RWPE2 (cell line): ENCODE data around the gene TAF12.

Source experiments
- ATAC-seq: fragments of 200-7000 bp; cut with Tn5 transposase; 3 replicates; pipeline ENCODE4 v1.9.1; 2021; ENCODE audit warnings: low read depth
- DNase-seq: peaks from one replicate; pipeline ENCODE4 v3.0.0-alpha.2; 2020; ENCODE audit warnings: low spot score
- H3K27ac ChIP-seq: fragments of 450-650 bp; 2 replicates; pipeline ENCODE4 v1.5.1; 2017; ENCODE audit warnings: mild to moderate bottlenecking; ENCODE audit not compliant: poor library complexity, severe bottlenecking
- H3K27me3 ChIP-seq: fragments of 250-450 bp; sonication (Bioruptor Pico); 2 replicates; pipeline ENCODE4 v1.5.1; 2021; ENCODE audit warnings: mild to moderate bottlenecking, moderate library complexity; ENCODE audit not compliant: insufficient read depth, poor library complexity, severe bottlenecking
- H3K36me3 ChIP-seq: fragments of 250-450 bp; sonication (Bioruptor Pico); 2 replicates; pipeline ENCODE4 v1.5.1; 2020; ENCODE audit warnings: low read depth, mild to moderate bottlenecking, moderate library complexity
- H3K4me1 ChIP-seq: fragments of 250-450 bp; sonication (Bioruptor Pico); 2 replicates; pipeline ENCODE4 v1.5.1; 2021; ENCODE audit warnings: mild to moderate bottlenecking, moderate library complexity; ENCODE audit not compliant: insufficient read depth, poor library complexity, severe bottlenecking
- H3K4me3 ChIP-seq: fragments of 250-450 bp; sonication (Bioruptor Pico); 2 replicates; pipeline ENCODE4 v1.5.1; 2021; ENCODE audit warnings: mild to moderate bottlenecking, moderate library complexity; ENCODE audit not compliant: severe bottlenecking
- H3K9me3 ChIP-seq: fragments of 250-450 bp; sonication (Bioruptor Pico); 2 replicates; pipeline ENCODE4 v1.5.1; 2021; ENCODE audit warnings: mild to moderate bottlenecking, moderate library complexity; ENCODE audit not compliant: severe bottlenecking
- TF ChIP-seq, protein P1 (sequence below): fragments of 450-650 bp; IDR thresholded peaks from one replicate; pipeline ENCODE4 v1.5.1; 2017; ENCODE audit warnings: mild to moderate bottlenecking, moderate library complexity; ENCODE audit not compliant: poor library complexity, severe bottlenecking

The TAF12 gene

DNA sequence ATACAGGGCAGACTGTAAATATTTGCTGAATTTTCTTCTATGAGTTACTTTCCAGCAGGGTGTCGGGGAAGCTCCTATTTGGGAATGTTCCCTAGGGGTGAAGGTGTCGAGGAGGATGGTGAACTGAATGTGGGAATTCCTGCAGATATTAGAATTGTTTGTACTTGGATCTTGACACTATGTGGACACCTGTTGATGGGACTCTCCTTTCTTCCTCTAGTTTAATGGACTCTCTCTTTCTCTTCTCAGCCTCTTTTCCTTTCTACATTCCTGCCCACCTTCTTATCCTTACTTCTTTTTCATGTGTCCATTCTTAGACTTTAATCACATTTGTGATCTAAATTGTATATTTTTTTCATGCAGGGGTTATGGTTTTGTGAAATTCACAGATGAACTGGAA is 75.9 kb downstream of the TAF12 start:
- Histone ChIP-seq H3K4me1 (no peaks in the 10 kb centered on the region), H3K9me3 (no peaks in the 10 kb centered on the region), H3K27me3 (no peaks in the 10 kb centered on the region), H3K4me3 (no peak overlapping the region), H3K27ac (no peak overlapping the region), H3K36me3 (peaks cover 80% of the 10 kb centered on the region)
- TF ChIP-seq, protein P1, sequence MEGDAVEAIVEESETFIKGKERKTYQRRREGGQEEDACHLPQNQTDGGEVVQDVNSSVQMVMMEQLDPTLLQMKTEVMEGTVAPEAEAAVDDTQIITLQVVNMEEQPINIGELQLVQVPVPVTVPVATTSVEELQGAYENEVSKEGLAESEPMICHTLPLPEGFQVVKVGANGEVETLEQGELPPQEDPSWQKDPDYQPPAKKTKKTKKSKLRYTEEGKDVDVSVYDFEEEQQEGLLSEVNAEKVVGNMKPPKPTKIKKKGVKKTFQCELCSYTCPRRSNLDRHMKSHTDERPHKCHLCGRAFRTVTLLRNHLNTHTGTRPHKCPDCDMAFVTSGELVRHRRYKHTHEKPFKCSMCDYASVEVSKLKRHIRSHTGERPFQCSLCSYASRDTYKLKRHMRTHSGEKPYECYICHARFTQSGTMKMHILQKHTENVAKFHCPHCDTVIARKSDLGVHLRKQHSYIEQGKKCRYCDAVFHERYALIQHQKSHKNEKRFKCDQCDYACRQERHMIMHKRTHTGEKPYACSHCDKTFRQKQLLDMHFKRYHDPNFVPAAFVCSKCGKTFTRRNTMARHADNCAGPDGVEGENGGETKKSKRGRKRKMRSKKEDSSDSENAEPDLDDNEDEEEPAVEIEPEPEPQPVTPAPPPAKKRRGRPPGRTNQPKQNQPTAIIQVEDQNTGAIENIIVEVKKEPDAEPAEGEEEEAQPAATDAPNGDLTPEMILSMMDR = no peak
- no peak for DNase-seq
- no peak for ATAC-seq

DNA sequence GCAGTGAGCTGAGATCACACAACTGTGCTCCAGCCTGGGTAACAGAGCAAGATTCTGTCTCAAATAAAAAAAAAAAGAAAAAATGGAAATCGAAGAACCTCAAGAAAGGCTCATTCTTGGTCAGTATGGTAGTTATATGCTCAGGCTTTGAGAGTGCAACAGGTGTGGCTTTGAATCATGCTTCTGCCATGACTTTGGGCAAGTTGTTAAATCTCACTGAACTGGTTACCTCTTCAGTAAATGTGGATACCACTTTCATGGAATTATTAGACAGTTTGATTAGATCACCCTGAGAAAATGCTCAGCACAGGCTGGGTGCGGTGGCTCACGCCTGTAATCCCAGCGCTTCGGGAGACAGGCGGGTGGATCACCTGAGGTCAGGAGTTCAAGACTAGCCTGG is 77.1 kb downstream of the TAF12 start:
- DNase-seq (no peak), ATAC-seq (no peak)
- Histone ChIP-seq H3K9me3 (no peaks in the 10 kb centered on the region), H3K27ac (no peak overlapping the region), H3K27me3 (no peaks in the 10 kb centered on the region), H3K4me3 (no peak overlapping the region), H3K4me1 (no peaks in the 10 kb centered on the region), H3K36me3 (peaks cover 82% of the 10 kb centered on the region)
- TF ChIP-seq, protein P1 = no peak

DNA sequence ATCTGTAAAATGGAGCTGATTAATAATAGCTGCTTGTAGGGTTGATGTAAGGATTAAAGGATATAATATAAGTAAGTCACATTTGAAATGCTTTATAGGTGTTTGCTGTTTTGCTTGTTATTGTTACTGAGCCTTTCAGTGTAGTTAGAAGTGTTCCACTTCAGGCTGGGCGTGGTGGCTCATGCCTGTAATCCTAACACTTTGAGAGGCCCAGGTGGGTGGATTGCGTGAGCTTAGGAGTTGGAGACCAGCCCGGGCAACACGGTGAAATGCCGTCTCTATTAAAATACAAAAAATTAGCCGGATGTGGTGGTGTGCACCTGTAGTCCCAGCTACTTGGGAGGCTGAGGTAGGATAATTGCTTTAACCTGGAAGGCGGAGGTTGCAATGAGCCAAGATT is 77.8 kb downstream of the TAF12 start:
- no peaks in the 10 kb centered on the region for H3K27me3 ChIP-seq
- TF ChIP-seq, protein P1 = no peak
- H3K27ac ChIP-seq = no peak overlapping the region
- no peaks in the 10 kb centered on the region for H3K4me1 ChIP-seq
- ATAC-seq (no peak), DNase-seq (no peak)
- no peaks in the 10 kb centered on the region for H3K9me3 ChIP-seq
- H3K36me3 ChIP-seq = peaks cover 82% of the 10 kb centered on the region
- no peak overlapping the region for H3K4me3 ChIP-seq

DNA sequence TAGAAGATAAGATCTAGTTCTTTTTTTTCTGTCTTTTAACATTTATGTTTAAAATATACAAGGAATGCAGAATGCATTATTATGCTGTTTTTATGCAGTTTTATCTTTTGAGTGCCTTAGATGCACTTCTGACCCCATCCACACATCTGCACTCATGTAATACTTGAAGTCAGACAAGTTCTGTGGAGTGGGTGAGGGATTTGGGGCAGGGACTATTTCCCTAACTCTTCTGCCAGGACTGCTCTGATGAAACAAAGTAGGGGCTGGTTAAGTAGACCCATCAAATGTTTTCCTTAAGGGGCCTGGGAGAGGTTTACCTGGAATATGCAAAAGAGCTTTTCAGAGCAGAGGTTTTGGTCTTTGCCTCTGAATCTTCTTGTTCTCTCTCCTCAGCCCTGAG is 78.6 kb downstream of the TAF12 start:
- ATAC-seq = no peak

DNA sequence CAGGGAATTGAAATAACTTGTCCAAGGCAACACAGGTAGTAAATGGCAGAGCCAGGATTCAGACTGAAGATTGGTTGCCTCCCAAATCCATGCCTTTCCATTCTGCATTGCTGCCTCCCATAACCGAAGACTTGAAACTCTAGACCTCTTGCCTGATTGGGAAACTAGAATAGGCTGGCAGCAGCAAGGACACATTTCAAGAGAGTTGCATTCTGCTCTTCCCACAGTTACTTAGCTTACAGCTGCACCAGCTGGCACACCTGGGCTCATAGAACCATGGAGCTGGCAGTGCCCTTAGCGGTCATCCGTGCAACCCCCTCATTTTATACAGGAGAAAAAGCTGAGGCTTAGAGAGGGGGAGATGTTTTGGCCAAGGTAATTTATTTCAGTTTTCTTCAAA is 82.0 kb downstream of the TAF12 start:
- TF ChIP-seq, protein P1 = no peak
- H3K27me3 ChIP-seq = no peaks in the 10 kb centered on the region
- no peaks in the 10 kb centered on the region for H3K9me3 ChIP-seq
- H3K27ac ChIP-seq = no peak overlapping the region
- ATAC-seq (no peak), DNase-seq (no peak)
- no peaks in the 10 kb centered on the region for H3K4me1 ChIP-seq
- peaks cover 88% of the 10 kb centered on the region for H3K36me3 ChIP-seq
- no peak overlapping the region for H3K4me3 ChIP-seq

More for the DNA sequence above, 78.6 kb downstream of the TAF12 start:
- Histone ChIP-seq H3K4me1 (no peaks in the 10 kb centered on the region), H3K9me3 (no peaks in the 10 kb centered on the region), H3K4me3 (no peak overlapping the region), H3K27me3 (no peaks in the 10 kb centered on the region), H3K36me3 (peaks cover 88% of the 10 kb centered on the region), H3K27ac (no peak overlapping the region)
- TF ChIP-seq, protein P1 = no peak
- DNase-seq = no peak
